ENCODE results near the gene ERC2.

- TF ChIP-seq, protein P1, sequence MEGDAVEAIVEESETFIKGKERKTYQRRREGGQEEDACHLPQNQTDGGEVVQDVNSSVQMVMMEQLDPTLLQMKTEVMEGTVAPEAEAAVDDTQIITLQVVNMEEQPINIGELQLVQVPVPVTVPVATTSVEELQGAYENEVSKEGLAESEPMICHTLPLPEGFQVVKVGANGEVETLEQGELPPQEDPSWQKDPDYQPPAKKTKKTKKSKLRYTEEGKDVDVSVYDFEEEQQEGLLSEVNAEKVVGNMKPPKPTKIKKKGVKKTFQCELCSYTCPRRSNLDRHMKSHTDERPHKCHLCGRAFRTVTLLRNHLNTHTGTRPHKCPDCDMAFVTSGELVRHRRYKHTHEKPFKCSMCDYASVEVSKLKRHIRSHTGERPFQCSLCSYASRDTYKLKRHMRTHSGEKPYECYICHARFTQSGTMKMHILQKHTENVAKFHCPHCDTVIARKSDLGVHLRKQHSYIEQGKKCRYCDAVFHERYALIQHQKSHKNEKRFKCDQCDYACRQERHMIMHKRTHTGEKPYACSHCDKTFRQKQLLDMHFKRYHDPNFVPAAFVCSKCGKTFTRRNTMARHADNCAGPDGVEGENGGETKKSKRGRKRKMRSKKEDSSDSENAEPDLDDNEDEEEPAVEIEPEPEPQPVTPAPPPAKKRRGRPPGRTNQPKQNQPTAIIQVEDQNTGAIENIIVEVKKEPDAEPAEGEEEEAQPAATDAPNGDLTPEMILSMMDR (IDR thresholded peaks at IDR 0.05), result no peak
- TF ChIP-seq POLR2A (IDR thresholded peaks at IDR 0.05), result no peak
Observed at GRCh38 chr3:55765906-55766701, 702.2 kb downstream of the ERC2 start.
